GM12875 (cell line): ENCODE results near the gene RELN.

Experiments used
- H3K4me3 ChIP-seq: one replicate; pipeline ENCODE4 v1.5.1; 2011; ENCODE audit warnings: low read depth, low read length, control low read depth
- CTCF ChIP-seq: IDR thresholded peaks from 2 replicates; pipeline ENCODE4 v1.5.1; 2011; ENCODE audit warnings: low read depth, mild to moderate bottlenecking, control low read depth, inconsistent platforms, low read length, moderate library complexity, borderline replicate concordance; ENCODE audit not compliant: insufficient read depth

Gene RELN

GRCh38 chr7:103609778-103610177 lies 379.7 kb downstream of the RELN start:
- no peak for TF ChIP-seq CTCF
- H3K4me3 ChIP-seq = no peak overlapping the region

GRCh38 chr7:103605640-103606039 lies 383.8 kb downstream of the RELN start:
- TF ChIP-seq CTCF = no peak
- H3K4me3 ChIP-seq = no peak overlapping the region

- H3K4me3 ChIP-seq = no peak overlapping the region
- no peak for TF ChIP-seq CTCF
Observed at GRCh38 chr7:103598326-103598905, 391.0 kb downstream of the RELN start.

GRCh38 chr7:103597606-103598005 lies 391.9 kb downstream of the RELN start:
- no peak overlapping the region for H3K4me3 ChIP-seq
- TF ChIP-seq CTCF = no peak

- no peak for TF ChIP-seq CTCF
- H3K4me3 ChIP-seq = no peak overlapping the region
Observed at GRCh38 chr7:103594186-103594585, 395.3 kb downstream of the RELN start.

- TF ChIP-seq CTCF = no peak
- H3K4me3 ChIP-seq = no peak overlapping the region
Observed at GRCh38 chr7:103593691-103594090, 395.8 kb downstream of the RELN start.

- no peak overlapping the region for H3K4me3 ChIP-seq
- TF ChIP-seq CTCF = no peak
Observed at GRCh38 chr7:103592844-103593243, 396.6 kb downstream of the RELN start.
